NCI-H2171 treated with DMSO at 0.1 percent for 48 hours (cell line): ENCODE results near the gene PLEKHA6.

Experiments used
- DNase-seq: peaks from one replicate; lab custom pipeline; 2025; lab: John Stamatoyannopoulos, UW

Gene PLEKHA6, protein sequence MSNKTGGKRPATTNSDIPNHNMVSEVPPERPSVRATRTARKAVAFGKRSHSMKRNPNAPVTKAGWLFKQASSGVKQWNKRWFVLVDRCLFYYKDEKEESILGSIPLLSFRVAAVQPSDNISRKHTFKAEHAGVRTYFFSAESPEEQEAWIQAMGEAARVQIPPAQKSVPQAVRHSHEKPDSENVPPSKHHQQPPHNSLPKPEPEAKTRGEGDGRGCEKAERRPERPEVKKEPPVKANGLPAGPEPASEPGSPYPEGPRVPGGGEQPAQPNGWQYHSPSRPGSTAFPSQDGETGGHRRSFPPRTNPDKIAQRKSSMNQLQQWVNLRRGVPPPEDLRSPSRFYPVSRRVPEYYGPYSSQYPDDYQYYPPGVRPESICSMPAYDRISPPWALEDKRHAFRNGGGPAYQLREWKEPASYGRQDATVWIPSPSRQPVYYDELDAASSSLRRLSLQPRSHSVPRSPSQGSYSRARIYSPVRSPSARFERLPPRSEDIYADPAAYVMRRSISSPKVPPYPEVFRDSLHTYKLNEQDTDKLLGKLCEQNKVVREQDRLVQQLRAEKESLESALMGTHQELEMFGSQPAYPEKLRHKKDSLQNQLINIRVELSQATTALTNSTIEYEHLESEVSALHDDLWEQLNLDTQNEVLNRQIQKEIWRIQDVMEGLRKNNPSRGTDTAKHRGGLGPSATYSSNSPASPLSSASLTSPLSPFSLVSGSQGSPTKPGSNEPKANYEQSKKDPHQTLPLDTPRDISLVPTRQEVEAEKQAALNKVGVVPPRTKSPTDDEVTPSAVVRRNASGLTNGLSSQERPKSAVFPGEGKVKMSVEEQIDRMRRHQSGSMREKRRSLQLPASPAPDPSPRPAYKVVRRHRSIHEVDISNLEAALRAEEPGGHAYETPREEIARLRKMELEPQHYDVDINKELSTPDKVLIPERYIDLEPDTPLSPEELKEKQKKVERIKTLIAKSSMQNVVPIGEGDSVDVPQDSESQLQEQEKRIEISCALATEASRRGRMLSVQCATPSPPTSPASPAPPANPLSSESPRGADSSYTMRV

DNA sequence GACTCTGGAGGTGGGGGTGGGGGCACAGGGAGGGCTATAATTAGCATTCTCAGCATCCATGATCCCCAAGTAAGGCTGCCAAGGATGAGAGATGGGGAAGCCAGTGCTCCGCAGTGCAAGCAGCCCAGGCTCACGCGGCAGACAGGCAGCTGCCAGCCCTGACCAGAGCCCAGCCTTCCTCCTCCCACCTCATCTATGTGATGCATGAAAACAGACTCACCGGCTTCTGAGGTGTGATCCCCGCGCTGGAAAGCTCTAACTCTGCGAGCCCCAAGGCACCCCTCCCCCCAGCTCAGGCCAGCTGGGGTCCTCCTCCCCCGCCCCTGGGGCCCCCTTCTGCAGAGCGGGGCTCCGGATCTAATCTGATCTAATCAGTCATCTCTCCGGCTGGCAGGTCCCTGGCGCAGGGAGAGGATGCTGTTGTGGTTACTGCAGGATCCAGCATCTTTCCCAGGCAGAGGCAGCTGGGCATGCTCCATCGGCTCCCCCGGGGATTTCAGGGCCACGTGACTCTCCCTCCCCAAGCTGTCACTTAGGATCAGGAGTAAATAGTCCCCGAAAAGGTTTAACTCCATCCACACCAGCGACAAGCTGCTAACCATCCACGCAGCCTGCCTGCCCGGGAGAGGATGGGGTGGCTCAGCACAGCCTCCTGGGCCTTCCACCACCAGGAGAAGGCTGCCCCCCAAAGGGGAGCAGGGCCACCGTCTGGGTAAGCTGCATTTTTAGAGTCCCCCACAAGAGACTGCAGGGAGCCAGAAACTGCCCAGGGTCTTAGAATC lies at the start of gene PLEKHA6:
Gene PLEKHA6 (minus strand): TSS at position 456 of the 782 bp plus-strand sequence. CDS start 86,202 bp downstream, outside the sequence.
- peak; percentile 99 for DNase-seq

GRCh38 chr1:204409123-204409522 lies 49.4 kb upstream of the PLEKHA6 start:
- DNase-seq, result no peak

DNA sequence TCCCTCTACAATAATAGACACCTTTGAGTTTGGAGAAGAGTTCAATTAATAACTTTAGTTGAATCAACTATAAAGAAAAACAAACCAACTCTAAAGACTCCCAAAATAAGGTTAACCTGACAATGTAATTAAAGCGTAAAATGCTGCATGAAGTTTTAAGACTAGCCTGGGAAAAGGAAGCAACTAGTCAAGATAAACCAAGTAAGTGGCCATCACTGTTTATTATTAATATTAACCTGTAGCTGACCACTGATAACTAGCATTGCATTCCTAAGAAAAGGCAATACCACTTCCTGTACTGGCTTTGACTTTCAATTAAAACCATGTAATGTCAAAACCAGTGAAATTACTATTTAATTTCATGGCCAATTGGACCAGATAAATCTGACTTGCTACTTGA lies 48.9 kb upstream of the PLEKHA6 start:
- DNase-seq, result no peak

DNA sequence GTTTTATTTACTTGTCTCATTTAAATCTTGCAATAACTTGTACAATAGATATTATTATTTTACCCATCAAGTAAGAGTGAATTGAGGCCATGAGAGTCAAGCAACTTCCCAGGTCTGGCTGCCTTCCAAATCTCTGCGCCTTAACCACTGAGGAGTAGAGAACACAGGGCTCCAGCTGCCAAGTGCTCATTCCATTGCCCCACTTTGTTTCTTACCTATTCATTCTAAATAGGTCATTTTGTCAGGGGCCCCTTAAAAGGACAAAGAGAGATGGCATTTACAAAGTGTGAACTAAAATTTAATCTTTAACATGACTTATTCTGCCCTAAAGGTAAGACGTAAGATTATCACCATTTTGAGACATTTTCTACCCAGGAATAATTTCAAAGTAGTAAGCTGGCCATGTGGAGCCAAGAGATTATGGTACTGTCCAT lies 48.4 kb upstream of the PLEKHA6 start:
- peak; percentile 74 for DNase-seq

DNA sequence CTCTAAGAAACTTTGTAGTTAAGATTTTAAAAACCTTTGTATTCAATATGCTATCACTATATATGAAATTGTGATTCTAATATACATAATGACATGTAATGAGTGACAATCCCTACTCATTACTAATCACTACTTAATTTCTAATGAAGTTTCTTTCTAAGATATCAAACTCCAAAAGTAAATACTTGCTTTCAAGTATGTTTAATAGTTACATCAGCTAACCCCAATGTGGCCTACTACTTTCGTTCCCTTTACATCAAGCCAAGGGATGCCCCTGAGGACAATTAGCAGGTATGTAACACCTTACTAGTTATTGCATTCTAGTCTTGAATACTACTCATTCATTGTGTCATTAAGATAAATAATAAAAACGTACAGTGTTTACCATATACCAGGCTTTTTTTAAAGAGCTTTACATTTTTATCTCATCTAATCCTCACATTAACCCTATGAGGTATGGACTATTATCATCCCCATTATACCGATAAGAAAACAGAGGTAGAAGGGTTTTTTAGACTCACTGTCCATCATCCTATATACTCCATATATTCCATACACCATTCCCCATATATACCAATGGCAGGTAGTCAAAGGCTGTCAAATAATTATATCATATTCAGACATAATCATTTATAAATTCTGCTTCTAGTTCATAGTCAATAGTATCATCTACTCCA lies 47.7 kb upstream of the PLEKHA6 start:
- DNase-seq, result no peak

- DNase-seq, result no peak
Observed at GRCh38 chr1:204406621-204407020, 46.9 kb upstream of the PLEKHA6 start.

- DNase-seq, result no peak
Observed at GRCh38 chr1:204405988-204406387, 46.3 kb upstream of the PLEKHA6 start.

DNA sequence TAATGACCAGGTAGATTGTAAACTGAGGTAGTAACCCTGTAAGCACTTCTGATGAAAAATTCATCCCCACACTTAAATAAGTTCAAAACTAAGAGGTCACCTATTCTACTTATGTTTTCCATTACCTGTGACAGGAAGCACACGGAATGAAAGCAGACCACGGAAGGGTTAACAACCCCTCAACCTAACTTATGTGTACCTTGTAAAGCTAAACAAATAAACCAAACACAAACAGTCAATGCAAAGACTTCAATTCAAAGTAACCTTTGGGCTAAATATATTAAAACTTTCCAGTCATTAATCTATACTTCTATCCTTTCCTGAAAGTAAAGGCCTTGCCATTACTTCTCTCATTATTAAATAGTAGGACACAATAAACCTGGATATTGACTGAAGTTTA lies 44.9 kb upstream of the PLEKHA6 start:
- no peak for DNase-seq

DNA sequence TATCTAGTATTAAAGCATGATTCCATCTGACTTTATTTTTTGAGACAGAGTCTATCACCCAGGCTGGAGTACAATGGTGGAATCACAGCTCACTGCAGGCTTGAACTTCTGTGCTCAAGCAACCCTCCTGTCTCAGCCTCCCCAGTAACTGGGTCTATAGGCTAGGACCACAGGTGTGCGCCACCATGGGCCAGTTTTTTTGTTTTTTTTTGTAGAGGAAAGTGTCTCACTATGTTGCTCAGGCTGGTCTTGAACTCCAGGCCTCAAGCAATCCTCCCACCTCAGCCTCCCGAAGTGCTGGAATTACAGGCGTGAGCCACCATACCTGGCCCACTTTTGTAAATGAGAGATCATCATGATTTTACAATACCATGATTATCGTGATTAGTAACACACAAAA lies 42.7 kb upstream of the PLEKHA6 start:
- no peak for DNase-seq

- DNase-seq, result no peak
Observed at GRCh38 chr1:204401730-204402129, 42.0 kb upstream of the PLEKHA6 start.

GRCh38 chr1:204400882-204401510 lies 41.3 kb upstream of the PLEKHA6 start:
- no peak for DNase-seq

GRCh38 chr1:204398197-204399125 lies 38.7 kb upstream of the PLEKHA6 start:
- DNase-seq, result peak; percentile 97

GRCh38 chr1:204396015-204396583 lies 36.4 kb upstream of the PLEKHA6 start:
- no peak for DNase-seq

DNA sequence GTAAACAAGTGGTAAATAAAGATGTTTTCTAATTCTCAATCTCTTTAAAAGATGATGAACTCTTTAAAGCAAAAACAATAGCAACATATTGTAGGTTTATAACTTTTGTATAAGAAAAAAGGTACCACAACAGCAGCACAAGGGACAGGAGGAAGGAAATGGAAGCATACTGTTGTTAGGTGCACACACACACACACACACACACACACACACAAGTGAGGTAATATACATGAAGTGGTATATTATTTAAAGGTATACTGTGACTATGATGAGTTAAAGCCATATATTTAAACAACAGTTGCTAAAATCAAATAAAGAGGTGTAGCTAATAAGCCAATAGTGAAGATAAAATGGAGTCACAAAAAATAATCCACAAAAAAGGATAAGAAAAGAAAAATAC lies 31.9 kb upstream of the PLEKHA6 start:
- DNase-seq, result no peak

GRCh38 chr1:204390751-204391466 lies 31.2 kb upstream of the PLEKHA6 start:
- DNase-seq, result no peak

GRCh38 chr1:204385727-204386126 lies 26.0 kb upstream of the PLEKHA6 start:
- DNase-seq, result no peak

DNA sequence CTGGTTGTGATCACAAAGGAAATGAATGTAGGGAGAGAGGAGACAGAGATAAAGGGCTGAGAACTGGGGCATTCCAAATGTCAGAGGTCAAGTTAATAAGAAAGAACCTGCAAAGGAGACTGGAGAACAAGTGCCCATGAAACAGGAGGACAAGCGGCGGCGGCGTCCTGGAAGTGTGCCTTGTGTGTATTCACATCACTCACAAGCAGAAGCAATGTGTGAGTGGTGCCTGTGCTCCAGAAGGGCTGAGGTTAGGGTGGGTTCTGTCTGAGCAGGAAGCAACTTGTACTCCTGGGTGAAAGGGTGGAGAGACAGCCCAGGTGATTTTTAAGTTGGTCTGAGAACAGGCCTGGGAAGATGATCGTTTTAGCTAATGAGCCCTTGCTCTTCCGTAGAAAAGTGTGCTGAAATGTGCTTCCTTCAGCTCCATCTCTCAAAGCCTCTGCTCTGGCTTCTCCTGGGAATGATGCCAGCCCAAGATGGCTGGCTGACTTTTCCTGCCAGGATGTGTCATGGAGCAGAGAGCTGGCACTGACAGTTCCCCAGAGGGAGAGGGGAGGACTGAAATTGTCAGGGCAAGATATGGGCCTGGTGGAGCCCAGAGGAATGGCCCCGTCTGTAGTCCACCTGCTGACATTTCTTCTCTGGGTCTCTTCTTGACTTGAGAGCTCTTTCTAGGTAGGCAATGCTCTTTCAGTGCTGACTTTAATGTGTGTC lies 25.1 kb upstream of the PLEKHA6 start:
- DNase-seq, result peak; percentile 50
